ENCODE measurements around the gene RBM15.

DNA sequence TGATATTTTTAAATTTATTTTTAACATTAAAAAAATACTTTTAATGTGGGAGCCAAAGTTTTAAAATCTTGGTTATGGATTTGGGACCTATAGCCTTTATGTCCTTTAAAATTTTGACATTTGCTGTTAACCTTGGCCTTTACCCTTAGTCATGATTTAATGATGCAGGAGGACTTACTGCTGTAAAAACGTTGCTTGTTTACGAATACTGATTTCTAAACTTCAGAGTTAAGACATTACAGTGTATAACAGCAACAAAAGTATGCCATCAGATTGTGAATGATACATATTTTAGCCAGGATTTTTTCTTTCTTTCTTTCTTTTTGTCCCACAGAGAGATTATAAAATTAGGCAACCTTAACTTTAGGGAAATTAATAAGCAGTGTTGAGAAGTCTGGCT is 8.9 kb downstream of the RBM15 start:
- TF ChIP-seq POLR2AphosphoS5 (IDR thresholded peaks at IDR 0.05; ENCODE audit: borderline replicate concordance, low read depth, low read length) (no peak), EZH2 (IDR thresholded peaks at IDR 0.05) (no peak)
